Measurements from ENCODE around the gene TGFA. TPM values are rescaled to one million over a fixed set of nuclear protein-coding genes. Genes with fewer than 3 reads are reported as not detected.

The TGFA gene
- total and polyA plus RNA-seq, 5 donors from 2014 or later, result 0.07 to 0.45 (median 0.42) TPM; not detected in 2

DNA sequence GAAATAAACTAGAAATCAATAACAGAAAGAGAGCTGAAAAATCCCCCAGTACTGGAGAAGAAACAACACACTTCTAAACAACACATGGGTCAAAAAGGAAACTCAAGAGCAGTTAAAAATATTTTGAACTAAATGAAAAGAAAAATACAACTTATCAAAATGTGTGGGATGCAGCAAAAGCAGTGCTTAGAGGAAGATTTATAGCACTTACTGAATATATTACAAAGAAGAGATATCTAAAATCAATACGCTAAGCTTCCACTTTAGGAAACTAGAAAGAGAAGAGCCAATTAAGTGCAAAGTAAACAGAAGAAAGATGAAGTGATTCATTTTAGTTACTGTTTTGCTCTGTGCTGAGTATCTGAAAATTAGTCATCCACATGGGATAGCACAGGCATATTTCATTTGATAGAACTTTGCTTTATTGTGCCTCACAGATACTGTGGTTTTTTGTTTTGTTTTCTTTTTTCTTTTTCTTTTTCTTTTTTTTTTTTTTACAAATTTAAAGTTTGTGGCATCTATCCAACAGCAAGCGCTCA is 17.0 kb downstream of the TGFA start:
- no peak for DNase-seq
- ATAC-seq (ENCODE audit: low read depth in 2 of 2), result no peak
- Histone ChIP-seq H3K27ac (ENCODE audit: insufficient read depth, low read length, poor library complexity, severe bottlenecking) (no peak overlapping the region), H3K4me1 (ENCODE audit: control insufficient read depth, insufficient read depth, low read length, poor library complexity, severe bottlenecking) (no peaks in the 10 kb centered on the region), H3K4me3 (ENCODE audit: low read depth, low read length) (no peak overlapping the region), H3K36me3 (ENCODE audit: control insufficient read depth, insufficient read depth, low read length) (no peaks in the 10 kb centered on the region), H3K9me3 (ENCODE audit: control insufficient read depth in 2 of 2, low read length in 2 of 2) (peaks cover 0 to 4% of the 10 kb centered on the region in 2 experiments), H3K27me3 (ENCODE audit: control insufficient read depth, insufficient read depth, low read length) (peaks cover 10% of the 10 kb centered on the region)
- Mint-ChIP-seq H3K27me3 (peaks cover 36% of the 10 kb centered on the region), H3K4me1 (no peaks in the 10 kb centered on the region), H3K36me3 (no peaks in the 10 kb centered on the region), H3K9me3 (peaks cover 0 to 6% (median 0%) of the 10 kb centered on the region in 7 donors), H3K4me3 (no peak overlapping the region), H3K27ac (no peak overlapping the region)

DNA sequence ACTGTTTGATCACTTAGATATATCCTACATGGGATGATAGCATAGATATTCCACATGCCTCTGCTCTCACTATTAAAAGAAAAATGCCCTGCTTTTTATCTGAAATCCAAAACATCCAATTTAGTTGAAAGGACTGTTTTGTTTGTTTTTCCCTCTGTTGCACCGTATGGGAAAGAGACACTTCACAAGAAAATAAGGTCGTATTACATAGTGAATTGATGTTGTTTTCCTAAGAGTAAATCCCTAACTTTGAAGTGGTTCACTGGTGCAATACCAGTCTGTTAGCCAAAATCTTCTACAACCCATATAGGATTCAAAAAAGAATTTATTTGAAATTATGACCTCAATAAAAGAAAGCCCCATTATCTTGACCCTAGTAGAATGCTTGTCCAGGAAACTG is 18.1 kb downstream of the TGFA start:
- Histone ChIP-seq H3K36me3 (ENCODE audit: control insufficient read depth, insufficient read depth, low read length) (no peaks in the 10 kb centered on the region), H3K27me3 (ENCODE audit: control insufficient read depth, insufficient read depth, low read length) (peaks cover 10% of the 10 kb centered on the region), H3K4me1 (ENCODE audit: control insufficient read depth, insufficient read depth, low read length, poor library complexity, severe bottlenecking) (no peaks in the 10 kb centered on the region), H3K9me3 (ENCODE audit: control insufficient read depth in 2 of 2, low read length in 2 of 2) (peaks cover 0 to 4% of the 10 kb centered on the region in 2 experiments), H3K27ac (ENCODE audit: insufficient read depth, low read length, poor library complexity, severe bottlenecking) (no peak overlapping the region), H3K4me3 (ENCODE audit: low read depth, low read length) (no peak overlapping the region)
- Mint-ChIP-seq H3K27ac (no peak overlapping the region), H3K4me3 (no peak overlapping the region), H3K4me1 (no peaks in the 10 kb centered on the region), H3K27me3 (peaks cover 30% of the 10 kb centered on the region), H3K36me3 (no peaks in the 10 kb centered on the region), H3K9me3 (peaks cover 0 to 6% (median 2%) of the 10 kb centered on the region in 7 donors)
- DNase-seq (no peak), ATAC-seq (ENCODE audit: low read depth in 2 of 2) (no peak)

DNA sequence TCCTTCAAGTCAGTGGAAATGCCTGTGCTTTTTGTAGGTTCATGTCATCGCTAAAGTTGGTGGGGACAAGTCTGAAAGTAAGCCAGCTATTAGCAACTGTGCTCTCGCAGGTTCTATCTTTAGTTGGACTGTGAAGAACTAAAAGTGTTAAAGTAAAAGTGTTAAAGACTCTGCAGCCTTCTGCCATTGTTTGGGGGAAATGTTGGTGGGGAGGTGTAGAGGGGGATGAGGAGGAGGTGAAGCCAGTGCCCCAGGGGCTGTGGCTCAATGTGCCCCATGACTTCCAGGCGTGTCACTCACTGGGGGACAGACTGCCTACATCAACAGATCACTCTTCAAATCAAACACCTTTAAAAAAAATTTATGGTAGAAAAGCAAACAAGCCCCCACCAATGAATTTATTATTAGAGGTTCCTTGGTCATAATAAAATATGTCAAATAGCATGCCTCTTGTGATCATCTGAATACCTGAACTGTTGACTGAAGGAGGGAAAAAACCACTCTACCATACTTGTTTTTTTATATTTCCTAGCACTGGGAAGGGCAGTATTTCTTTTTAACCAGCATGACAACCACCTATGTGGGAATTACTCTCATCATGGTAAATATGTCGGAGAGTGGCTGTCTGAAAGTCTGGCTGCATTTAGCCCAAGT is 19.3 kb downstream of the TGFA start:
- Histone ChIP-seq H3K9me3 (ENCODE audit: control insufficient read depth in 2 of 2, low read length in 2 of 2) (peaks cover 0 to 4% of the 10 kb centered on the region in 2 experiments), H3K4me3 (ENCODE audit: low read depth, low read length) (no peak overlapping the region), H3K36me3 (ENCODE audit: control insufficient read depth, insufficient read depth, low read length) (no peaks in the 10 kb centered on the region), H3K27ac (ENCODE audit: insufficient read depth, low read length, poor library complexity, severe bottlenecking) (no peak overlapping the region), H3K27me3 (ENCODE audit: control insufficient read depth, insufficient read depth, low read length) (peaks cover 10% of the 10 kb centered on the region), H3K4me1 (ENCODE audit: control insufficient read depth, insufficient read depth, low read length, poor library complexity, severe bottlenecking) (no peaks in the 10 kb centered on the region)
- H3K27ac Mint-ChIP-seq, result no peak overlapping the region
- peaks cover 0 to 6% (median 2%) of the 10 kb centered on the region in 7 donors for H3K9me3 Mint-ChIP-seq
- no peak overlapping the region for H3K4me3 Mint-ChIP-seq
- no peaks in the 10 kb centered on the region for H3K36me3 Mint-ChIP-seq
- DNase-seq (no peak), ATAC-seq (ENCODE audit: low read depth in 2 of 2) (no peak)
- peaks cover 21% of the 10 kb centered on the region for H3K27me3 Mint-ChIP-seq
- H3K4me1 Mint-ChIP-seq, result no peaks in the 10 kb centered on the region

DNA sequence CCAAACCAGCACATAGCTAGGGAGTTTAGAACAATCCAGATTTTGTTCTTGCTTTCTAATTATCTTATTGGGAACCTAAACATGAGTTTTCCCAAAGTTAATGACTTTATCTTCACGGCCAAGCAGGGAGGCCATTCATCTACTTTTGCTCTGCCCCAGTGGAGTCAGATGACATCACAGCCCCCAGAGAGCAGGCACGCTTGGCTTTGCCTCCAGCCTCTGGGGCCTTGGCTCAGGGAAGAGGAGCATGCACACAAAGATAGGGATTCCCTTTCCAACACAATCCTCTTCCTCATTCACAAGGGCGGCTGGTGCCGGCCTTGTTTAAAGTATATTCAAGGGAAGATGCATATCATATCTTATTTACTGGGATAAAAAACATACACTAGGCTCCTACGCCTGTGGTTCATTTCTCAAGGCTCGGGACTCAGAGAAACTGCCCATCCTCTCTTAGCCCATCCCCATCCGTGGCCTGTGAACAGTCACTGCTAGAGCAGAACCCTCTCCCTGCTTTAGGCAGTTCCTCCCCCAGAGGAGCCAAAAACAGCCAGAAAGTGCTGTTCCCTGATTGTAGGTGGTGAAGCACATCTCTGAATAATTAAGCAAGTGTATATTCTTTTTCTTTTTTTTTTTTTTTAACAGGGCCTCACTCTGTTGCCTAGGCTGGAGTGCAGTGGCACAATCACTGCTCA is 21.2 kb downstream of the TGFA start:
- no peak for ATAC-seq (ENCODE audit: low read depth in 2 of 2)
- H3K9me3 Mint-ChIP-seq, result peaks cover 0 to 6% (median 2%) of the 10 kb centered on the region in 7 donors

DNA sequence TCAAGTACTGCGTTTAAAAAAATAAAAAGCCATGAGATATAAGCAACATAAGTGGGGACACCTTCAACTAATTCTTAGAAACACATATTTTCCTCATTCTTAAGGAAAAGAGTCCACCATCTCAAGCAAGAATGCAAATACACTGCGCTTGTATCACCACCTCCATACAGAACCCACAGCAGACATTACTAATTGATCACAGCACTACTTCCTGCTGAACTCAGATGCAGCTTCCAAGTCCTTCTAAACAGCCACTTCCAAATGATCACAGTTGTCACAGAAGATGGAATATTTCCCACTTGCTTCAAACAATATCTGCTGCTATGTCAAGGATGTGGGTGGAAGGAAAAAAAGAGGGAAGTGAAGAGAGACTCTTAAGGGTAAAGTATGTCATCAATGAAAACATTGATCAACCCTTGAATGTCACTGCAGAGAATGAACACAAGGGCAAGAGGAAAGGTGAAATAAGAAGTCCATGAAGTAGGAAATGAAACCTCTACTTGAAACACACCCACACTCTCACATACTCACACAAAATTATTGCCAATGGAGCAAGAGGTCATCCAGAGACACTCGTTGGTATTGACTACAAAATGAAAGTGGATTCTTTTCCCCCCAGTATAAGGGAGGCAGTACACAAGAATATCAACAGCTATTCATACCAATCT is 22.1 kb downstream of the TGFA start:
- DNase-seq (no peak), ATAC-seq (ENCODE audit: low read depth in 2 of 2) (no peak)
- peaks cover 0 to 4% of the 10 kb centered on the region in 2 experiments for H3K9me3 ChIP-seq (ENCODE audit: control insufficient read depth in 2 of 2, low read length in 2 of 2)
- no peak overlapping the region for H3K4me3 ChIP-seq (ENCODE audit: low read depth, low read length)
- peaks cover 27% of the 10 kb centered on the region for H3K27me3 Mint-ChIP-seq
- no peak overlapping the region for H3K27ac ChIP-seq (ENCODE audit: insufficient read depth, low read length, poor library complexity, severe bottlenecking)
- H3K36me3 ChIP-seq (ENCODE audit: control insufficient read depth, insufficient read depth, low read length), result no peaks in the 10 kb centered on the region
- H3K36me3 Mint-ChIP-seq, result no peaks in the 10 kb centered on the region
- peaks cover 0 to 6% (median 2%) of the 10 kb centered on the region in 7 donors for H3K9me3 Mint-ChIP-seq
- H3K27ac Mint-ChIP-seq, result no peak overlapping the region
- no peaks in the 10 kb centered on the region for H3K4me1 ChIP-seq (ENCODE audit: control insufficient read depth, insufficient read depth, low read length, poor library complexity, severe bottlenecking)
- peaks cover 4% of the 10 kb centered on the region for H3K27me3 ChIP-seq (ENCODE audit: control insufficient read depth, insufficient read depth, low read length)
- no peaks in the 10 kb centered on the region for H3K4me1 Mint-ChIP-seq
- peak overlapping the region in 1 of 4 donors; percentile 49 for H3K4me3 Mint-ChIP-seq

More for the DNA sequence above, 21.2 kb downstream of the TGFA start:
- Mint-ChIP-seq H3K4me1 (no peaks in the 10 kb centered on the region), H3K27me3 (peaks cover 24% of the 10 kb centered on the region), H3K4me3 (peak overlapping the region in 1 of 4 donors; percentile 49), H3K27ac (no peak overlapping the region), H3K36me3 (no peaks in the 10 kb centered on the region)
- H3K27ac ChIP-seq (ENCODE audit: insufficient read depth, low read length, poor library complexity, severe bottlenecking), result no peak overlapping the region
- H3K36me3 ChIP-seq (ENCODE audit: control insufficient read depth, insufficient read depth, low read length), result no peaks in the 10 kb centered on the region
- peaks cover 0 to 4% of the 10 kb centered on the region in 2 experiments for H3K9me3 ChIP-seq (ENCODE audit: control insufficient read depth in 2 of 2, low read length in 2 of 2)
- no peaks in the 10 kb centered on the region for H3K4me1 ChIP-seq (ENCODE audit: control insufficient read depth, insufficient read depth, low read length, poor library complexity, severe bottlenecking)
- no peak for DNase-seq
- no peak overlapping the region for H3K4me3 ChIP-seq (ENCODE audit: low read depth, low read length)
- H3K27me3 ChIP-seq (ENCODE audit: control insufficient read depth, insufficient read depth, low read length), result peaks cover 6% of the 10 kb centered on the region

DNA sequence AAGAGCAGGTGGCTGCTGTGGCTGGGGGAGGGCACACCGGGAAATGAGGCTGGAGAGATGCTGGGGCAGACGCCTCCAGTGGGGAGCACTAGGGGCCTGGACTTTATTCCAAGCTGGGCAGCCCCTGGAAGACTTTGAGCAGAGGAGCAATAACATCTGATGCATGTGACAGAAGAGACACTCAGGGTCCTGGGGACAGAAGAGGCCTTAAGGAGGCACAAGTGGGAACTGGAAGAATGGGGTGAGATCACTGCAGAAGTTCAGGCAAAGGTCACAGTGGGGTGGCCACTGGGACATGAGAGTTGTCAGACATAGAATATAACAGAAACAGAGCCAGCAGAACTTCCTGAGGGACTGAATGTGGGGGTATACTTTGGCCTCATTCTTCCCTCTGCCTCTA is 24.0 kb downstream of the TGFA start:
- no peak overlapping the region for H3K27ac ChIP-seq (ENCODE audit: insufficient read depth, low read length, poor library complexity, severe bottlenecking)
- no peaks in the 10 kb centered on the region for H3K9me3 ChIP-seq (ENCODE audit: control insufficient read depth in 2 of 2, low read length in 2 of 2)
- H3K27me3 ChIP-seq (ENCODE audit: control insufficient read depth, insufficient read depth, low read length), result no peaks in the 10 kb centered on the region
- no peaks in the 10 kb centered on the region for H3K36me3 ChIP-seq (ENCODE audit: control insufficient read depth, insufficient read depth, low read length)
- Mint-ChIP-seq H3K36me3 (no peaks in the 10 kb centered on the region), H3K9me3 (peaks cover 0 to 2% (median 0%) of the 10 kb centered on the region in 7 donors), H3K4me3 (no peak overlapping the region), H3K27me3 (peaks cover 17% of the 10 kb centered on the region), H3K27ac (no peak overlapping the region), H3K4me1 (peaks cover 0 to under 1% (median 0%) of the 10 kb centered on the region in 4 donors)
- H3K4me1 ChIP-seq (ENCODE audit: control insufficient read depth, insufficient read depth, low read length, poor library complexity, severe bottlenecking), result no peaks in the 10 kb centered on the region
- ATAC-seq (ENCODE audit: low read depth in 2 of 2), result no peak
- no peak for DNase-seq
- H3K4me3 ChIP-seq (ENCODE audit: low read depth, low read length), result no peak overlapping the region

DNA sequence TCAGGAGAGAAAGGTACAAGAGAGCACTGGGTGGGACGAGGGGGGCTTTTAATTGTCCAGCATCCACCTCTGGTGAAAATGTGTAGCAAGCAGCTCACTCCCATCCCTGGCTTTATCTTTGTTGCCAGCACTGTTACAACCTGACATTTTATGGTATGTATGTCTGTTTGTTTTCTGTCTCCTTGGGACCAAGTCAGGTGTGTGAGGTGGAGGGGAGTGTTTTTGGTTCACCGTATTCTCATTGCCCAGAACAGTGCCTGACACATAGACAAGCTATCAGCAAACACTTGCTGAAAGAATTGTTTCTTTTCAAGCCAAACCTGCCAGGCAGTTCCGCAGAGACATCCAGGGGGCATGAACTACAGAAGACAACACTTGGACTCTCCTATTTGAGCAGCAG is 24.7 kb downstream of the TGFA start:
- Histone ChIP-seq H3K27me3 (ENCODE audit: control insufficient read depth, insufficient read depth, low read length) (no peaks in the 10 kb centered on the region), H3K4me1 (ENCODE audit: control insufficient read depth, insufficient read depth, low read length, poor library complexity, severe bottlenecking) (no peaks in the 10 kb centered on the region), H3K27ac (ENCODE audit: insufficient read depth, low read length, poor library complexity, severe bottlenecking) (no peak overlapping the region), H3K9me3 (ENCODE audit: control insufficient read depth in 2 of 2, low read length in 2 of 2) (no peaks in the 10 kb centered on the region), H3K36me3 (ENCODE audit: control insufficient read depth, insufficient read depth, low read length) (no peaks in the 10 kb centered on the region), H3K4me3 (ENCODE audit: low read depth, low read length) (no peak overlapping the region)
- ATAC-seq (ENCODE audit: low read depth in 2 of 2) (no peak), DNase-seq (no peak)
- no peak overlapping the region for H3K4me3 Mint-ChIP-seq
- no peaks in the 10 kb centered on the region for H3K36me3 Mint-ChIP-seq
- H3K27ac Mint-ChIP-seq, result no peak overlapping the region
- H3K27me3 Mint-ChIP-seq, result peaks cover 17% of the 10 kb centered on the region
- H3K4me1 Mint-ChIP-seq, result peaks cover 0 to 7% (median 3%) of the 10 kb centered on the region in 4 donors
- H3K9me3 Mint-ChIP-seq, result peaks cover 0 to 2% (median 0%) of the 10 kb centered on the region in 7 donors
